ENCODE results near the gene FAM209A.
A peak's percentile ranks its signal among the peaks of the same experiment; 100 is the strongest.
"Not testable (repeated sequence)": the region's sequence is repeated elsewhere in the genome, so short reads cannot be mapped to it uniquely, and the experiment has no call there.

Gene FAM209A, protein sequence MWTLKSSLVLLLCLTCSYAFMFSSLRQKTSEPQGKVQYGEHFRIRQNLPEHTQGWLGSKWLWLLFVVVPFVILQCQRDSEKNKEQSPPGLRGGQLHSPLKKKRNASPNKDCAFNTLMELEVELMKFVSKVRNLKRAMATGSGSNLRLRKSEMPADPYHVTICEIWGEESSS

DNA sequence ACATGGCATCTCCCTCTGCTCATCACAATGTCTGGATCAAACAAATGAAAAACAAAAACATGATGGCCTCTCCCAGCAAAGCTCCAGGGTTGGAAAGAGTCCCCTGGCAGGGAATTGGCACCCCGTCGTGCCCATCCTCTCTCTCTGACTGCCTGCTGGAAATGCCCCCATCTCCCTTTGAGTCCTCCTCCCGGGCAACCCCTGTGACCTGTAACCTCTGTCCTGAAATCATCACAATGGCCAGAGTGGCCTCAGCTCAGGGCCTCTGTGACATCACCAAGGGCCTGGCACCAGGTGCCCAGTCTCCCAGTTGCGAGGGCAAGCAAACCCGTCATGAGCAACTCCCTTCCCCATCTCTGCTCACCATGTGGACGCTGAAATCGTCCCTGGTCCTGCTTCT is at the start of gene FAM209A:
TSS of gene FAM209A (plus strand) at position 301 of the 400 bp plus-strand sequence. CDS start at position 366, 65 bp downstream.
- not testable (repeated sequence) for DNase-seq (ENCODE audit: low spot score)

DNA sequence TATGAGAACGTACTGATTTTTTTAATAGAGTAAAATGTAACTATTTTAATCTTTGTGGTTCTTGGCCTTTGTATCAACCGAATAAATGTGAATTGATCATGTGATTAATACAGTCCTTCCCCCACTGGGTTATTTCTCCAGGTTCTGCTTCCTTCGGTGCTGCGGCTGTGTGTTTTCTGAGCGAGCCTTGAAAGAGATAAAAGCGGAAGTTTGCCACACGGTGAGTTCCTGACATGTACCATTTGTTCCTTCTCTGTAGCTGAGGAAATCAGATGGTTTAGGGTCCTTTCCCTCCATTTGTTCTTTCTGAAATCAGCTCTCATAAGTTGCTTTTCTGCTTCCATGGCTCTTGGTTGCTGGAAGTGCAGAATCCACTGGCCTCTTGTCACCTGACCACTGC is 40.6 kb upstream of the FAM209A start:
- no peak for DNase-seq (ENCODE audit: low spot score)

DNA sequence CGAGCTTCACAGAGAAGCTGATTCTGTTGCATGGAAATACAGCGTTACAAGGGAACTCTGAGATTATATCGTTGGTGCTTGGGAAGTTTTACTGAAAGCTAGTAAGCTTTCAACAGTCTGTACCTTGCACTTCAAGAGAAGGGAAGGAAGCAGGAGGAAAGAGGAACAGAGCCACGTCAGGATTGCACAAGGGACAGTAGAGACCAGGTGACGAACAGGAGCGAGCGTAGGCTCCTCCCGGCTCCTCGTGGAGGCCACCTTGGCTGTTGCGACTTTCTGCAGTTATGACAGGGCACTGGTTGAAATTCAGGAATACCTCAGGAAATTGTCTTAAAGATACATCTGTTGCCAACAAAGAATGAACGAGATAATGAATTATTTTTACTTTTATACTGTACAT is 37.3 kb upstream of the FAM209A start:
- no peak for DNase-seq (ENCODE audit: low spot score)

DNA sequence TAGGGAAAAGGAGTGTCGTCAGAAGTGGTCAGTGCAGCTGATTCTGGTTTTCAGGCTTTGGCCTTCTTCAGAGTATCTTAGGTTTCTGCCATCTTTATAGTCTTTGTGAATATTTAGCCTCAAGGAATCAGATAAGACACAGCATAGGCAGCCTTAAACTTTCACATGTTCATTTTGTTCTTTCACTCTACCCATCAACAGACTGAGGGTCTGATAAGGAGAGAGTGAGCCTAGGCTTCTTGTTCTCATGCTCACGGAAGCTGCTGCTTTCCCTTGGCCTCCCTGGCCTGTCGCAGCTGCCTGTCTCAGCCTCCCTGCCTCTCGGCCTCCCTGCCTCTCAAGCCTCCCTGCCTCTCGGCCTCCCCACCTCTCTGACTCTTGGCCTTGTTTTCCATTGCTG is 36.0 kb upstream of the FAM209A start:
- DNase-seq (ENCODE audit: low spot score) = no peak

DNA sequence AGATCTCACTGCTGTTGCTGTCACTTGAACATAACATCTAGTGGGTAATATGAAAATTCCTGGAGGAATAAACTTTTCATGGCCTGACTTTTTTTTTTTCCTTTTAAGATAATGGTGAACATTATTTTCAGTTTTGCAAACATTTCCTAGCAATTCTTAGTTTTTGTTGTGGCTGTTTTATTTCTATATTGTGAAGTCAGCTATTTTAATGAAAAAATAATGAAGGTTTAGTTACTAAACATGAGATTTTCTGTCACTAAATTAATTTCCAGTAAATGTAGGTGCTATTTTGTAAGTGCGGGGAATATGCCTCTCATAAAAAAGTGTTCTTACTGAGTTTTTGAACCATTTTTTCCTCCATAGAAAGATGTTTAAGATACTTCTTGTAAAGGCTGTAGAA is 23.4 kb upstream of the FAM209A start:
- DNase-seq (ENCODE audit: low spot score) = no peak

GRCh38 chr20:56503916-56504315 is 20.6 kb upstream of the FAM209A start:
- no peak for DNase-seq (ENCODE audit: low spot score)

GRCh38 chr20:56504373-56505005 is 20.1 kb upstream of the FAM209A start:
- no peak for DNase-seq (ENCODE audit: low spot score)

DNA sequence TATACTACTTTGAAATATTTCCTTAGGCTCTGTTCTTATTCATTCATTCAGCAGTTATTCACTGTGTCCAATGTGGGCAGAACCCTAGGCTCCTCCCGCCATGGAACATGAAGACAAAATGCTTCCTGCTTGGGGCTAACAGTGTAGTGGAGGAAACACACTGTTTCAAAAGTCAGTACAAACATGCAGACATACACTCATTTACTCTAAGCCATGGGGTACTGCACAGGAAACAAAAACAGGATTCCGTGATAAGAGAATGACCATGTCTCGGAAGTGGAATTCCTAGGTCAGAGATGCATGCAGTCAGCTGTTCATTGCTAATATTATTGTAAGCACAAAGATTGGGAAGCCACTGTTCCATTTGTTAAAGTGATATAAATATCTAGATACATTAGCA is 18.4 kb upstream of the FAM209A start:
- DNase-seq (ENCODE audit: low spot score) = no peak

DNA sequence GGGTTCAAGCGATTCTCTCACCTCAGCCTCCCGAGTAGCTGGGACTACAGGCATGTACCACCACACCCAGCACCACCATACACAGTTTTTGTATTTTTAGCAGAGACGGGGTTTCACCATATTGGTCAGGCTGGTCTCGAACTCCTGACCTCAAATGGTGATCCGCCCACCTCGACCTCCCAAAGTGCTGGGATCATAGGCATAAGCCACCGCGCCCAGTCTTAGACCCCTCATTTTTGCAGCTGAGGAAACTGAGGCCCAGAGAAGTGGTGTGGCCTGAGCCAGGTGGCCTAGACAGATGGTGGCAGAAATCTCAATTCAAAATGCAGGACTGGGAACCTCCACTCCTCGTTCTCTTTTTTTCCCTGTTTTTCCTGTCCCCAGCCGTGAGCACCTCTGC is 12.6 kb upstream of the FAM209A start:
- no peak for DNase-seq (ENCODE audit: low spot score)

DNA sequence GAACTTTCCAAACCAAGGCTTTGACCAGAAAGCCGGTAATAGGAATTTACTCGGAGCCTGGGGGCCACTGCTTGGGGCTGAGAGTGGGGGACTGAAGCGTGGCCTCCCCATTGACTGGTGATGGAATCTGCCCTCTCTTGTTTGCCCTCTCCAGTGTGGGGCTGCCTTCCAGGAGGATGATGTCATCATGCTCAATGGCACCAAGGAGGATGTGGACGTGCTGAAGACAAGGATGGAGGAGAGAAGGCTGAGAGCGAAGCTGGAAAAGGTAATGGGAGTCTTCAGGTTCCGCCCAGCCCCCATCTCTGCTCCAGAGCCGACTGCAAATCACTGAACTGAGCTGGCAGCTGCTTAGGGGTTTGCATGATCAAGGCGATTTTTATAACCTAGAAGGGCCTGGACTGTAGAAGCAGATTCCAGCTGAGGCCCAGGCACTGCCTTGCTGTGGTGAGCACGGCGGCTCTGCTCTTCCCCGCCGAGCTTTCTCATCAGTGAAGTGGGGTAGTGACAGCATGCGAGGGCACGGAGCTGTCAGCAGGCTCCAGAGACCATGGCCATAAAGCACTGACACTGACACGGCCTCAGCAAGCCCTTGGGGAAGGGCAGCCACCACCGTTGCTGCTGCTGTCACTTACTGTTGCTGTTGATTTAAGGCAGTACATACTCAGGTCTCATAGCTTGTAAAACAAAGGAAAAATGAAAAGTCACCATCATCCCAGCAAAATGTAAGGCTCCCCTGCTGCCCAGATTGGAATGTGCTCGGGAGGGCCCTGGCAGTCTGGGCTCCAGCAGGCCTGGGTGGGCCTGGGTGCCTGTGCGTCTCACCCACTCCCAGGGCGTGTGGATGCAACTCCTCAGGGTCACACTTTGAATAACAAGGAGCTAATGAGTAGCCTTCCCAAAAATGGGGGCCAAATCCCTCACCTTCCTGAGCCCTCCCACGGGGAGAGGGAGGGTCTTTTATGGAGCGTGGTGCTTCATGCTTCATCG is 11.1 kb upstream of the FAM209A start:
- no peak for DNase-seq (ENCODE audit: low spot score)

- peak; percentile 53 for DNase-seq (ENCODE audit: low spot score)
Measured at GRCh38 chr20:56516631-56517030, 7.9 kb upstream of the FAM209A start.

DNA sequence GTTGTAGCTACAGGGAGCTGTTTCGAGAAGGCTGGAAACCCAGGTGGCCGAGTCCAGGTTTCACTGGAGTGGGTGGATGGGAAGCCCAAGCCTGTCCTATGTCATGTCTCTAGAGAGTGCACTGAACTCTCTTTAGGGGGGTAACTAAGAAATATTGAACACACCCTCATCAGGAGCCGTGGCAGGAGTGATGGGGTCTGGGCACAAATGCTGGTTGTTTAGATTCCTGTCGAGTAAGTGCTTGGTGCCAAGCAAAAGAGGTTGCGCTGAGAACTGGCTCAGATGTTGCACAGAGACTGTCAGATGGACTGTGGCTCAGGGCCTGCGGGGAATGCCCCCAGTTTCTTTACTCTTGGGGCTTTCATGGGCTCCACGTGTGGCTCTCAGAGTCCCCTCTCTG is 7.3 kb upstream of the FAM209A start:
- no peak for DNase-seq (ENCODE audit: low spot score)

- no peak for DNase-seq (ENCODE audit: low spot score)
Measured at GRCh38 chr20:56517641-56518040, 6.9 kb upstream of the FAM209A start.

DNA sequence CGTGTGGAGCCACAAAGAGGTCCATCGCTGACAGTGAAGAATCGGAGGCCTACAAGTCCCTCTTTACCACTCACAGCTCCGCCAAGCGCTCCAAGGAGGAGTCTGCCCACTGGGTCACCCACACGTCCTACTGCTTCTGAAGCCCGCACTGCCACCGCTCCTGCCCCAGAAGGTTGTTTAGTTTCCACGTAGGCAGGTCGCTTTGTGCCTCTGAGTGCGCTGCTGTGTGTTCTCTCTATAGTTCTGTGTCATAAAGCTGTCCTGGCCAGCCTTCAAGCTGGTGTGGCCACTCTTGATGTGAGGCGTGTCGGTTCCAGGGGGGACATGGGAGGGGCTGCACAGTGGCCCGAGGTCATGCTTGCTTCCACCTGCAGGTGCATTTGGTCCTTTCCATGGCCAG is 6.4 kb upstream of the FAM209A start:
- DNase-seq (ENCODE audit: low spot score) = no peak

DNA sequence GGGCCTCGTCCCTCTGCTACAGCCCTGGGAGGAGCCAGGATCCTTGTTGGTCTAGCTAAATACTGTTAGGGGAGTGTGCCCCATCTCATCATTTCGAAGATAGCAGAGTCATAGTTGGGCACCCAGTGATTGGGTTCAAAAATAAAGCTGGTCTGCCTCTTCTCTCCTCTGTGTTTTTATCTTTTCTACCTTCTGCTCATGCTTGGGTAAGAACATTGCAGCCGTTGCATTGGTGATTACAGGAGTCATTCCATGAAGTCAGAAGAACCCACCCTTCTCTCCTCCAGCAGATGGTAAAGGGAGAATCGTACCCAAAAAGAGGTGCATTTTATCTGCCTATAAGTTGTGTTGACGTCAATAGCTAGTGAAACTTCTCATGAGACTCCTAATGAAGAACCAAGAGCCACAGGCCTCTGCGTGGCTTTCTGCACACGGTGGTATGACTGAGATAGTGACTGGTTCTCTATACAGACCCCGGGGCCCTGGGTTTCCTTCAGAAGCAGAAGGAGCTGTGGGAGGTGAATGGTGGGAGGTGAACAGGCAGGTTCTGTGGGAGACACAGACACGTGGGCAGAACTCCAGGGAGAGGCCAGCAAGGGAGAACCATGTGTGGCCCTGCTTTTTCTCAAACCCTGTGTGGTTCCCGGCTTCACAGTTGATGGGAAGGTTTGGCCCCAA is 5.7 kb upstream of the FAM209A start:
- no peak for DNase-seq (ENCODE audit: low spot score)

DNA sequence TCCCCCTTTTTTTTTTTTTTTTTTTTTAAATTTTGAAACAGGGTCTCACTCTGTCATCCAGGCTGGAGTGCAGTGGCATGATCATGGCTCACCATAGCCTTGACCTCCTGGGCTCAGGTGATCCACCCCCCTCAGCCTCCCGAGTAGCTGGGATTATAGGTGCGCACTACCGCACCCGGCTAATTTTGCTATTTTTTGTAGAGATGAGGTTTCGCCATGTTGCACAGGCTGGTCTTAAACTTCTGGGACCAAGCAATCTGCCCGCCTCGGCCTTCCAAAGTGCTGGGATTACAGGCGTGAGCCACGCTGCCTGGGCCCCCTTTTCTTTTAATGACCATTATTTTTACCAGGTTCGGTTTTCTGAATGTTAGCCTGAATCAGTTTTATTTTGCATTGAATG is 5.0 kb upstream of the FAM209A start:
- DNase-seq (ENCODE audit: low spot score) = no peak

- DNase-seq (ENCODE audit: low spot score) = no peak
Measured at GRCh38 chr20:56520180-56520579, 4.4 kb upstream of the FAM209A start.

DNA sequence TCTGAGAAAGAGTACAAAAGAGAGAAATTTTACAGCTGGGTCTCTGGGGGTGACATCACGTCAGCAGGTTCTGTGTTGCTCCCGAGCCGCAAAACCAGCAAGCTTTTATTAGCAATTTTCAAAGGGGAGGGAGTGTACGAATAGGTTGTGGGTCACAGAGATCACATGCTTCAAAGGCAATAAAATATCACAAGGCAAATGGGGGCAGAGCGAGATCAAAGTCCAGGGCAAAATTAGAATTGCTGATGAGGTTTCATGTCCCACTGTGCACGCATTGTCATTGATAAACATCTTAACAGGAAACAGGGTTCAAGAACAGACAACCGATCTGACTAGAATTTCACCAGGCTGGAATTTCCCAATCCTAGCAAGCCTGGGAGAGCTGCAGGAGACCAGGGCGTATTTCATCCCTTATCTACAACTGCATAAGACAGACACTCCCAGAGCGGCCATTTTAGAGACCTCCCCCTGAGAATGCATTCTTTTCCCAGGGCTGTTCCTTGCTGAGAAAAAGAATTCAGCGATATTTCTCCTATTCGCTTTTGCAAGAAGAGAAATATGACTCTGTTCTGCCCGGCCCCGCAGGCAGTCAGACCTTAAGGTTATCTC is 3.7 kb upstream of the FAM209A start:
- not testable (repeated sequence) for DNase-seq (ENCODE audit: low spot score)

- no peak for DNase-seq (ENCODE audit: low spot score)
Measured at GRCh38 chr20:56522311-56522710, 2.2 kb upstream of the FAM209A start.

- no peak for DNase-seq (ENCODE audit: low spot score)
Measured at GRCh38 chr20:56527521-56527920, 3.0 kb downstream of the FAM209A start.

DNA sequence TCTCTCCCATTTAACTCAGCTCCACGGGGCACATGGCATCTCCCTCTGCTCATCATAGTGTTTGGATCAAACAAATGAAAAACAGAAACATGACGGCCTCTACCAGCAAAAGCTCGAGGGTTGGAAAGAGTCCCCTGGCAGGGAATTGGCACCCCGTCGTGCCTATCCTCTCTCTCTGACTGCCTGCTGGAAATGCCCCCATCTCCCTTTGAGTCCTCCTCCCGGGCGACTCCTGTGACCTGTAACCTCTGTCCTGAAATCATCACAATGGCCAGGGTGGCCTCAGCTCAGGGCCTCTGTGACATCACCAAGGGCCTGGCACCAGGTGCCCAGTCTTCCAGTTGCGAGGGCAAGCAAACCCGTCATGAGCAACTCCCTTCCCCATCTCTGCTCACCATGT is 8.4 kb downstream of the FAM209A start, which contains the start of gene FAM209B:
TSS of gene FAM209B (plus strand) at position 301 of the 400 bp plus-strand sequence. CDS start at position 397, 96 bp downstream.
- DNase-seq (ENCODE audit: low spot score) = not testable (repeated sequence)

- DNase-seq (ENCODE audit: low spot score) = no peak
Measured at GRCh38 chr20:56537997-56538396, 13.5 kb downstream of the FAM209A start.
